Fibroblast of lung (primary cell): ENCODE data around the gene GABRB2. TPM values are rescaled to one million over a fixed set of nuclear protein-coding genes. Genes with fewer than 3 reads are reported as not detected.

ENCODE experiments used
- DNase-seq, 2 donors: peaks; one replicate each; pipeline versions ENCODE4 v3.0.0 to v3.0.0-alpha.2; 2010; ENCODE audit warnings: low read depth in 2 of 2
- H2AFZ ChIP-seq: 2 replicates; pipeline ENCODE4 v1.5.1; 2012; ENCODE audit warnings: low read length, control low read depth, inconsistent platforms
- H3K27ac ChIP-seq: 2 replicates; pipeline ENCODE4 v1.5.1; 2011; ENCODE audit warnings: low read length, control low read depth; ENCODE audit not compliant: insufficient read depth
- H3K27me3 ChIP-seq: 2 replicates; pipeline ENCODE4 v1.5.1; 2011; ENCODE audit warnings: mild to moderate bottlenecking, low read length; ENCODE audit not compliant: control insufficient read depth, insufficient read depth
- H3K36me3 ChIP-seq: 2 replicates; pipeline ENCODE4 v1.5.1; 2011; ENCODE audit warnings: low read length; ENCODE audit not compliant: control insufficient read depth, insufficient read depth
- H3K4me1 ChIP-seq: 2 replicates; pipeline ENCODE4 v1.5.1; 2011; ENCODE audit warnings: low read length; ENCODE audit not compliant: control insufficient read depth, insufficient read depth; ENCODE audit errors: extremely low read depth
- H3K4me2 ChIP-seq: 2 replicates; pipeline ENCODE4 v1.5.1; 2011; ENCODE audit warnings: low read length, control low read depth; ENCODE audit not compliant: insufficient read depth; ENCODE audit errors: extremely low read depth
- H3K4me3 ChIP-seq, 4 experiments: fragments of 200-600 bp in 1 of 4; sonication (generic) in 1 of 4; replicated peaks in 1 of 4; 2 replicates each; pipeline ENCODE4 v1.5.1; 2011 to 2016; ENCODE audit warnings: low read length in 4 of 4, low read depth in 3 of 4, mild to moderate bottlenecking in 3 of 4, control low read depth in 2 of 4, inconsistent platforms in 1 of 4, mixed read lengths in 1 of 4; ENCODE audit not compliant: insufficient read depth in 1 of 4; ENCODE audit errors: control extremely low read depth in 1 of 4
- H3K79me2 ChIP-seq: 2 replicates; pipeline ENCODE4 v1.5.1; 2012; ENCODE audit warnings: mild to moderate bottlenecking, low read length, inconsistent platforms; ENCODE audit not compliant: control insufficient read depth, insufficient read depth
- H3K9ac ChIP-seq: 2 replicates; pipeline ENCODE4 v1.5.1; 2011; ENCODE audit warnings: mild to moderate bottlenecking, low read length, control low read depth; ENCODE audit not compliant: insufficient read depth
- H3K9me3 ChIP-seq: 2 replicates; pipeline ENCODE4 v1.5.1; 2012; ENCODE audit warnings: low read depth, low read length; ENCODE audit not compliant: control insufficient read depth, insufficient read depth
- H4K20me1 ChIP-seq: 2 replicates; pipeline ENCODE4 v1.5.1; 2011; ENCODE audit warnings: low read length; ENCODE audit not compliant: control insufficient read depth, insufficient read depth; ENCODE audit errors: extremely low read depth
- CTCF ChIP-seq, 2 donors: IDR thresholded peaks in 1 of 2; conservative IDR thresholded peaks in 1 of 2; 1 replicate in 1 of 2; 2 replicates in 1 of 2; pipeline ENCODE4 v1.5.1; 2011 to 2012; ENCODE audit warnings: low read length in 2 of 2, control low read depth in 1 of 2, inconsistent platforms in 1 of 2, low read depth in 1 of 2, mild to moderate bottlenecking in 1 of 2
- EZH2 ChIP-seq: IDR thresholded peaks from 2 replicates; pipeline ENCODE4 v1.5.1; 2012; ENCODE audit warnings: low read length, control low read depth, mild to moderate bottlenecking; ENCODE audit errors: missing control alignments
- polyA plus RNA-seq, 2 donors: library from polyadenylated mRNA; depleted of rRNA in 1 of 2; stranded (reverse) in 1 of 2; unstranded in 1 of 2; fragments of >200 nt; gene quantifications; 2 replicates each; pipeline ENCODE4 v1.2.1, GENCODE V29; 2011 to 2012; ENCODE audit warnings: missing spikeins in 1 of 2
- total RNA-seq: library from RNA; depleted of rRNA; stranded (reverse); fragments of >200 nt; gene quantifications from 2 replicates; pipeline ENCODE4 v1.2.1, GENCODE V29; 2014

The GABRB2 gene
- total and polyA plus RNA-seq, 2 donors (not counting 1 experiment from before 2014, with no cell fraction given) = under 0.01 to 0.01 TPM

GRCh38 chr5:161266954-161267353, 279.6 kb downstream of the GABRB2 start:
- Histone ChIP-seq H3K4me3 (no peak overlapping the region), H3K9ac (no peak overlapping the region), H3K36me3 (no peaks in the 10 kb centered on the region), H3K79me2 (no peaks in the 10 kb centered on the region), H3K9me3 (no peaks in the 10 kb centered on the region), H3K4me2 (no peak overlapping the region), H3K27me3 (no peaks in the 10 kb centered on the region), H4K20me1 (no peaks in the 10 kb centered on the region), H2AFZ (no peak overlapping the region), H3K4me1 (no peaks in the 10 kb centered on the region), H3K27ac (no peak overlapping the region)
- TF ChIP-seq EZH2 (no peak), CTCF (conservative IDR thresholded peaks at IDR 0.05 in 1 of 2, IDR thresholded peaks at IDR 0.05 in 1 of 2; ENCODE audit: low read depth in 1 of 2, low read length in 2 of 2) (no peak)
- DNase-seq = no peak

- no peak overlapping the region for H2AFZ ChIP-seq
- H3K4me1 ChIP-seq = no peaks in the 10 kb centered on the region
- H3K79me2 ChIP-seq = no peaks in the 10 kb centered on the region
- no peaks in the 10 kb centered on the region for H4K20me1 ChIP-seq
- TF ChIP-seq CTCF (conservative IDR thresholded peaks at IDR 0.05 in 1 of 2, IDR thresholded peaks at IDR 0.05 in 1 of 2; ENCODE audit: low read depth in 1 of 2, low read length in 2 of 2) (no peak), EZH2 (no peak)
- H3K4me3 ChIP-seq = no peak overlapping the region
- H3K9me3 ChIP-seq = no peaks in the 10 kb centered on the region
- no peak overlapping the region for H3K4me2 ChIP-seq
- no peaks in the 10 kb centered on the region for H3K36me3 ChIP-seq
- no peak overlapping the region for H3K9ac ChIP-seq
- no peaks in the 10 kb centered on the region for H3K27me3 ChIP-seq
- H3K27ac ChIP-seq = no peak overlapping the region
- DNase-seq = no peak
Observed at GRCh38 chr5:161265006-161265405, 281.5 kb downstream of the GABRB2 start.

GRCh38 chr5:161263191-161263590, 283.3 kb downstream of the GABRB2 start:
- TF ChIP-seq EZH2 (no peak), CTCF (conservative IDR thresholded peaks at IDR 0.05 in 1 of 2, IDR thresholded peaks at IDR 0.05 in 1 of 2; ENCODE audit: low read depth in 1 of 2, low read length in 2 of 2) (no peak)
- Histone ChIP-seq H3K36me3 (no peaks in the 10 kb centered on the region), H3K27ac (no peak overlapping the region), H3K4me1 (no peaks in the 10 kb centered on the region), H3K27me3 (no peaks in the 10 kb centered on the region), H3K4me2 (no peak overlapping the region), H3K9ac (no peak overlapping the region), H3K79me2 (no peaks in the 10 kb centered on the region), H3K9me3 (no peaks in the 10 kb centered on the region), H3K4me3 (no peak overlapping the region), H2AFZ (no peak overlapping the region), H4K20me1 (no peaks in the 10 kb centered on the region)
- no peak for DNase-seq
